Heart left ventricle (tissue), 16 donors: Measurements from ENCODE around the gene CLECL1. TPM values are rescaled to one million over a fixed set of nuclear protein-coding genes. Genes with fewer than 3 reads are reported as not detected.

ENCODE experiments used
- ATAC-seq, 4 donors: fragments of 200-7000 bp; cut with Tn5 transposase; one replicate each; pipeline ENCODE4 v1.9.1; 2020 to 2022; ENCODE audit warnings: moderate library complexity in 4 of 4, mild to moderate bottlenecking in 3 of 4, moderate number of reproducible peaks in 1 of 4
- DNase-seq, 5 donors: peaks; one replicate each; pipeline ENCODE4 v3.0.0-alpha.2; 2020
- H3K27ac ChIP-seq, 12 donors: fragments of 200-600 bp; sonication (generic) in 4 of 12; one replicate each; pipeline versions ENCODE4 v1.5.0 to v1.8.0; 2016 to 2022; ENCODE audit warnings: mild to moderate bottlenecking in 2 of 12
- H3K27me3 ChIP-seq, 9 donors: fragments of 200-600 bp; sonication (generic) in 2 of 9; one replicate each; pipeline versions ENCODE4 v1.5.1 to v1.8.0; 2016 to 2022; ENCODE audit warnings: mild to moderate bottlenecking in 3 of 9
- H3K36me3 ChIP-seq, 9 donors: fragments of 200-600 bp; sonication (generic) in 2 of 9; one replicate each; pipeline versions ENCODE4 v1.5.0 to v1.8.0; 2018 to 2022; ENCODE audit warnings: mild to moderate bottlenecking in 2 of 9
- H3K4me1 ChIP-seq, 12 donors: fragments of 200-600 bp; sonication (generic) in 4 of 12; one replicate each; pipeline versions ENCODE4 v1.5.0 to v1.8.0; 2016 to 2022; ENCODE audit warnings: mild to moderate bottlenecking in 3 of 12
- H3K4me3 ChIP-seq, 12 donors: fragments of 200-600 bp; sonication (generic) in 4 of 12; one replicate each; pipeline versions ENCODE4 v1.5.0 to v1.8.0; 2017 to 2022; ENCODE audit warnings: mild to moderate bottlenecking in 9 of 12, moderate library complexity in 4 of 12
- H3K9me3 ChIP-seq, 12 donors: fragments of 200-600 bp; sonication (generic) in 4 of 12; one replicate each; pipeline versions ENCODE4 v1.5.0 to v1.8.0; 2016 to 2022; ENCODE audit warnings: mild to moderate bottlenecking in 1 of 12
- POLR2A ChIP-seq, 2 donors: fragments of 450-650 bp; IDR thresholded peaks; one replicate each; pipeline ENCODE4 v1.6.1; 2017; ENCODE audit warnings: antibody characterized with exemption in 2 of 2, mild to moderate bottlenecking in 2 of 2, moderate library complexity in 2 of 2
- WGBS, 4 donors: extraction: QIAGEN DNeasy Blood & Tissue Kit in 2 of 4; methylation state at CpG; one replicate each; pipeline versions ENCODE4 v1.1.5 to v1.1.7; 2013 to 2018; 5-methylcytosine and 5-hydroxymethylcytosine counted together
- intact Hi-C, 10 donors: fragments of 100-400 bp; cut with DNase I; formaldehyde crosslinking; loops; one replicate each; pipeline versions ENCODE4 v1.11.1 to v1.14.2; 2022
- polyA plus RNA-seq, 2 donors: library from polyadenylated mRNA; stranded (reverse); fragments of 200-250 nt; gene quantifications; one replicate each; pipeline ENCODE4 v1.2.3, GENCODE V29; 2013
- total RNA-seq, 9 donors: library from RNA; depleted of rRNA in 2 of 9; stranded (reverse); fragments of >200 nt in 2 of 9; fragmentation: NEBNext Ultra II Directional in 3 of 9; extraction: Animal tissue kit (Norgen Biotek cat#: 25700) in 3 of 9; gene quantifications; one replicate each; pipeline versions ENCODE4 v1.1.0 to v1.2.4, GENCODE V29; 2016 to 2023
- TF ChIP-seq, protein P1 (sequence below), 12 donors: fragments of 200-600 bp; sonication (generic) in 4 of 12; IDR thresholded peaks; one replicate each; pipeline versions ENCODE4 v1.5.0 to v1.8.0; 2018 to 2022; ENCODE audit warnings: antibody characterized with exemption in 12 of 12, mild to moderate bottlenecking in 5 of 12
- donor health status: ischemic (EF 13 %, LVEDD 7.1; RV severe dilation, severe dysfunction).
- donor health status: healthy with polysubstance abuse.
- donor health status: DM: no; HTN: yes; CAD: no.
- donor health status: DM: no; HTN: no; CAD: no.
- donor health status: ischemic (EF 25% LVEDD 6.9; RV normal size, moderate dysfunction).
- donor health status: ischemic (EF 25% LVEDD 5.7; RV mildly dilated, moderate dysfunction).
- donor health status: healthy.
- donor health status: DM: yes; HTN: yes; CAD: no.
- donor health status: ischemic (EF 35%, LVEDD 5.7; RV mildly dilated, moderate dysfunction).
- donor health status: nonischemic (EF 11% LVEDD 7.7; RV severe dilation, severe dysfunction).
- donor health status: DM: yes; HTN: yes; CAD: no.
- donor health status: PGD.
- donor health status: ischemic (EF 29% LVEDD 5.4; RV normal size, mild dysfunction).
- donor health status: nonischemic (EF 23%, LVEDD 6.1; RV moderate dilation, normal function).

The CLECL1 gene
- total and polyA plus RNA-seq, 11 donors, result 0.93 to 4.6 TPM; not detected in 9

DNA sequence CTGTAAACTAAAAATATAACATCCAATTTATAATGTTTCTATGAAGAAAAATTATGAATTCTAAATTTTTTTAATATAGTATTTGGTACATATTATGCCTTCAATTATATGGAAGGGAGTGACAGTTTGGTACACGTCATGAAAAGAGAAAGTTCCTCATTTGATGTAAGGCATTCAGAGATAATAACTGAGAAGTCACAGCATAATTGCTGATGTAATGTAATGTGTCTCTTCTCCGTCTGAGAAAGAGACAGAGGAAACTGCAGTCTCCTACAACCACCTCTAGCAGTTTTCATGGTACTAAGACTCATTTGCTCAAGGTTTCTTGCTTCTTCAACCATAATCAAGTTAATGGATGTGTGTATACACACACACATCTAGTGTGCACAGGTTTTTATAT lies 30.1 kb upstream of the CLECL1 start:
- Histone ChIP-seq H3K9me3 (no peaks in the 10 kb centered on the region), H3K4me3 (no peak overlapping the region), H3K36me3 (no peaks in the 10 kb centered on the region), H3K27ac (peak overlapping the region in 1 of 12 donors; percentile 90), H3K4me1 (peaks cover 0 to 43% (median 0%) of the 10 kb centered on the region in 12 donors), H3K27me3 (no peaks in the 10 kb centered on the region)
- TF ChIP-seq, protein P1, sequence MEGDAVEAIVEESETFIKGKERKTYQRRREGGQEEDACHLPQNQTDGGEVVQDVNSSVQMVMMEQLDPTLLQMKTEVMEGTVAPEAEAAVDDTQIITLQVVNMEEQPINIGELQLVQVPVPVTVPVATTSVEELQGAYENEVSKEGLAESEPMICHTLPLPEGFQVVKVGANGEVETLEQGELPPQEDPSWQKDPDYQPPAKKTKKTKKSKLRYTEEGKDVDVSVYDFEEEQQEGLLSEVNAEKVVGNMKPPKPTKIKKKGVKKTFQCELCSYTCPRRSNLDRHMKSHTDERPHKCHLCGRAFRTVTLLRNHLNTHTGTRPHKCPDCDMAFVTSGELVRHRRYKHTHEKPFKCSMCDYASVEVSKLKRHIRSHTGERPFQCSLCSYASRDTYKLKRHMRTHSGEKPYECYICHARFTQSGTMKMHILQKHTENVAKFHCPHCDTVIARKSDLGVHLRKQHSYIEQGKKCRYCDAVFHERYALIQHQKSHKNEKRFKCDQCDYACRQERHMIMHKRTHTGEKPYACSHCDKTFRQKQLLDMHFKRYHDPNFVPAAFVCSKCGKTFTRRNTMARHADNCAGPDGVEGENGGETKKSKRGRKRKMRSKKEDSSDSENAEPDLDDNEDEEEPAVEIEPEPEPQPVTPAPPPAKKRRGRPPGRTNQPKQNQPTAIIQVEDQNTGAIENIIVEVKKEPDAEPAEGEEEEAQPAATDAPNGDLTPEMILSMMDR (IDR thresholded peaks at IDR 0.05), result no peak
- TF ChIP-seq POLR2A (IDR thresholded peaks at IDR 0.05), result no peak
- WGBS, 4 donors, result 49 to 65% (median 62%) methylated on average over 2 of the region's 2 CpGs
- DNase-seq, result no peak
- intact Hi-C loops, result no loop called here
- peak in 1 of 4 donors; percentile 43 for ATAC-seq

DNA sequence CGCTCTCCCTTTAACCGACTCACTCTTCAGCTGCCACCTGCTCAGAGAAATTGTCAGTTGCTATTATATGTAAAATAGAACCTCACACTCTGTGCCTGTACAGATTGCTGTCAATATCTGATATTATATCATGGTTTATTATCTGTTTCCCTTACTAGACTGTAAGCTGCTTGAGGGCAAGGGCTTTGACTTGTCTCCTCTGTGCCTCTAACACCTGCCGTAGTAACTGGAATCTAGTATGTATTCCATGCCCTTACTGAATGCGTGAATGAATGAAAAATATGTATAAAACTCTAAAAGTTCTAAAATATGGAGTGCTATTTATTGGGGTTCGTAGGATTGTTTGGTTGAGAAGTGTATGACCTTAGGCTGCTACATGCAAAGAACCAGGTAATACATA lies 29.5 kb upstream of the CLECL1 start:
- Histone ChIP-seq H3K4me1 (peaks cover 0 to 43% (median 0%) of the 10 kb centered on the region in 12 donors), H3K27ac (peak overlapping the region in 1 of 12 donors; percentile 90), H3K36me3 (no peaks in the 10 kb centered on the region), H3K9me3 (no peaks in the 10 kb centered on the region), H3K27me3 (no peaks in the 10 kb centered on the region), H3K4me3 (no peak overlapping the region)
- TF ChIP-seq, protein P1 (IDR thresholded peaks at IDR 0.05), result no peak
- no peak for TF ChIP-seq POLR2A (IDR thresholded peaks at IDR 0.05)
- 93 to 95% (median 95%) methylated on average over 5 of the region's 5 CpGs for WGBS, 4 donors
- ATAC-seq (no peak), DNase-seq (no peak)
- intact Hi-C loops, result no loop called here

DNA sequence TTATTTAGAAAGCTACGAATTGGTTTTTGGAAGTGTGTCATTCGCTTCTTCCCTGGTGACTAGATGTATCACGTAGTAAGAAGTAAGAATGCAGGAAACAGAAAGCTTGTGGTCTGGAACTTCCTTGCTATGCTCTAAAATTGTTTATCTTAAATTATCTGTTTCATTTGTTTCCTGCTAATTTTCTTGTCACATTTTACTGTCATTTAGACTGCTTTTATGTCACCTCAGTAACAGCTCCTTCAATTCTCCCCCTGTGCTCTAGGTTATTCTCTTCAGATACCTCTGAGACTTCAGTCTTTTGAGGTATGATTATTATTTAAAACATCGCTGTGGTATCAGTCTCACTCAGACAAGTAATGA lies 28.5 kb upstream of the CLECL1 start:
- peak in 1 of 4 donors; percentile 54 for ATAC-seq

DNA sequence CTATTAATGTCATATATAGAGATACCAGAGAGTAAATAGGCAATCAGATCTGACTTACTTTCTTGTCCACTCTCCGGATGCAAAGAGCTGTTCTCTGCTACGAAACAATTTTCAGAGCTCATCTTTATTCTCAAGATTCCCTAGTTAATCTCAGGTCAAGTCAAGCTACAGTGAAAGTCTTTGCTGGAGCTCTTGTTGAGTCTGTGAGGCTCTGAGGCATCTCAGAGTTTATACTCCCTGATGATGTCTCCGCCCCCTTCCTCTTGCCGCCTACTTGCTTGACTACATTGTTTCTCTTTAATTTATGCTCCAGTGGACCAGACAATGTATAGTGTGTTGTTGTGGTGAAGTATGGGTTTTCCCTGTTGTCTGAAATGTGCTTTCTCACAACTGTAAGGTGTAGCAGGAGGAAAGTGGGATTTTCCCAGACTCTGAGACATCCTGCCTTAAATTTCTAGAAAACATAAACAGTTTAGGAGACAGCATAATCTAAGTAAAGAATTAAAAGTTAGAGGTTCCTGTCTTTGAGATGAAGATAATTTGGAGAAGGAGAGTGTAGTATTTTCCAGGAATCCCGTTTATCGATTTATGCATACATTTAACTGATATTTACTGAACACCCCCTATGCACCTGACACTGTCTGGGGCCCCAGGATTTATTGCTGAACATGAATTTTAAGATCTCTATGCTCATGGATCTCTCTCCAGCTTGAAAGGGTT lies 28.0 kb upstream of the CLECL1 start, which contains the start of gene CD69:
Gene CD69, minus strand, starts transcription at position 203 of the 720 bp plus-strand sequence. Its CDS starts 81 bp downstream, at position 122.
- ATAC-seq (peak in 1 of 4 donors; percentile 55), DNase-seq (no peak)
- WGBS, 4 donors, result 67 to 76% (median 73%) methylated on average over 6 of the region's 6 CpGs
- Histone ChIP-seq H3K36me3 (no peaks in the 10 kb centered on the region), H3K4me1 (peaks cover 0 to 39% (median 0%) of the 10 kb centered on the region in 12 donors), H3K4me3 (peak within 1 kb of the TSS in 6 of 12 donors; percentile 1 to 57 (median 7)), H3K27me3 (no peaks in the 10 kb centered on the region), H3K9me3 (no peaks in the 10 kb centered on the region), H3K27ac (peak within 1 kb of the TSS in 3 of 12 donors; percentile 24 to 90 (median 43))
- intact Hi-C loops, result no loop called here
- TF ChIP-seq, protein P1 (IDR thresholded peaks at IDR 0.05), result no peak
- TF ChIP-seq POLR2A (IDR thresholded peaks at IDR 0.05), result no peak

More for the DNA sequence above, 28.5 kb upstream of the CLECL1 start:
- TF ChIP-seq, protein P1 (IDR thresholded peaks at IDR 0.05), result no peak
- TF ChIP-seq POLR2A (IDR thresholded peaks at IDR 0.05), result no peak
- peaks cover 0 to 39% (median 0%) of the 10 kb centered on the region in 12 donors for H3K4me1 ChIP-seq
- H3K27ac ChIP-seq, result peak overlapping the region in 3 of 12 donors; percentile 24 to 90 (median 43)
- no peaks in the 10 kb centered on the region for H3K27me3 ChIP-seq
- H3K4me3 ChIP-seq, result peak overlapping the region in 1 of 12 donors; percentile 57
- no peaks in the 10 kb centered on the region for H3K9me3 ChIP-seq
- no peaks in the 10 kb centered on the region for H3K36me3 ChIP-seq
- no peak for DNase-seq
- WGBS, 4 donors, result 60 to 73% (median 66%) methylated on average over 4 of the region's 4 CpGs
- intact Hi-C loops, result no loop called here
